T-helper 17 cell (primary cell): ENCODE data around the gene RASAL3. TPM values are rescaled to one million over a fixed set of nuclear protein-coding genes. Genes with fewer than 3 reads are reported as not detected.

Experiments used
- ATAC-seq: fragments of 150-1000 bp; cut with Tn5 transposase; 2 replicates; pipeline ENCODE4 v1.10.0; 2021; ENCODE audit warnings: mild to moderate bottlenecking, moderate library complexity
- DNase-seq, 3 donors: peaks; one replicate each; pipeline versions ENCODE4 v3.0.0 to v3.0.0-alpha.2; 2020 to 2021
- H3K9me3 ChIP-seq: one replicate; pipeline ENCODE4 v1.7.0; 2013; ENCODE audit warnings: low read length, mild to moderate bottlenecking; ENCODE audit not compliant: control insufficient read depth, poor library complexity, severe bottlenecking
- H3K27ac Mint-ChIP-seq: one replicate; pipeline ENCODE4 v1.8.0; 2022; ENCODE audit warnings: mild to moderate bottlenecking, moderate library complexity, mixed read lengths
- H3K27me3 Mint-ChIP-seq: one replicate; pipeline ENCODE4 v1.8.0; 2022; ENCODE audit warnings: mixed read lengths
- H3K36me3 Mint-ChIP-seq: one replicate; pipeline ENCODE4 v1.8.0; 2022; ENCODE audit warnings: low read depth, mixed read lengths
- H3K4me1 Mint-ChIP-seq: one replicate; pipeline ENCODE4 v1.8.0; 2022; ENCODE audit warnings: mild to moderate bottlenecking, mixed read lengths
- H3K4me3 Mint-ChIP-seq: one replicate; pipeline ENCODE4 v1.8.0; 2022; ENCODE audit warnings: mild to moderate bottlenecking, moderate library complexity, mixed read lengths
- total RNA-seq, 4 donors: library from RNA in 2 of 4; stranded (reverse) in 2 of 4; gene quantifications; one replicate each; pipeline ENCODE4 v1.2.3 and lab custom pipeline; 2022 to 2026

The RASAL3 gene
- total RNA-seq, 2 donors from 2014 or later: 103 to 121 TPM

DNA sequence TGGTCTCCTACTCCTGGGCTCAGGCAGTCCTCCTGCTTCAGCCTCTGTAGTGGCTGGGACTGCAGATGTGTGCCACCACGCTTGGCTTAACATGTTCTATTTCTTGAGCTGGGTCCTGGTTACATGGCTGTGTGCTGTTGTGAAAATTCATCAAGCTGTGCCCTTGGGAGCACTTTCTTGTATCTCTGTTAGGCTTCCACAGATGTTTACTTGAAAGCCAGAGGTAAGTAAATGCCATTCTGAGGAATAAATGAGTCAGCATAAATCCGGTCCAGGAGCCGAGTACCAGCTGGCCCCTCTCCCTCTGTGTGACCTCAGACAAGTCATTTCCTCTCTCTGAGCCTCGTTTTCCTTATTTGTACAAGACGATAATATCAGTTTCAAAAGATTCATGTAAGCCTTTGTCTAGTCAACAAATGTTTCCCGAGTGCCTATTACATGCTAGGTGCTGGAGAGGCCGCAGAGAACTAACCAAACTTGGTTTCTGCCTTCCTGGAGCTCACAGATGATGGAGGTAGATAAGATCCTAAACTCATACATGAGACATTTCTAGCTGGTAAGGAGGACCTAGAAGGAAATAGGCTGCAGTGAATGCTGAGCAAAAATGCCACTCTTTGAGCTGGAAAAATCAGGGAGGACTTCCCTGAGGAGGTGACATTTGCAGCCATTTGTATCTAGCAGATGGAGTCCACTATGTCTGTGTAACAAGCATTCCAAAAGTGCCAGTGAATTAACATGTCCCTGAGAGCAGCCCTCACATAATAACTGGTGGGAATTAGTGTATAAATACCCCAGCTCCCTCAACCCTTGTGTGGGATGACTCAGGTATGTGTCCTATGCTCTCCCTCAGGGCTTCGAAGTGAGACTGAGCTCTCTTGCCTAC is 2.7 kb upstream of the RASAL3 start:
- H3K27ac Mint-ChIP-seq: peak overlapping the region; percentile 94

DNA sequence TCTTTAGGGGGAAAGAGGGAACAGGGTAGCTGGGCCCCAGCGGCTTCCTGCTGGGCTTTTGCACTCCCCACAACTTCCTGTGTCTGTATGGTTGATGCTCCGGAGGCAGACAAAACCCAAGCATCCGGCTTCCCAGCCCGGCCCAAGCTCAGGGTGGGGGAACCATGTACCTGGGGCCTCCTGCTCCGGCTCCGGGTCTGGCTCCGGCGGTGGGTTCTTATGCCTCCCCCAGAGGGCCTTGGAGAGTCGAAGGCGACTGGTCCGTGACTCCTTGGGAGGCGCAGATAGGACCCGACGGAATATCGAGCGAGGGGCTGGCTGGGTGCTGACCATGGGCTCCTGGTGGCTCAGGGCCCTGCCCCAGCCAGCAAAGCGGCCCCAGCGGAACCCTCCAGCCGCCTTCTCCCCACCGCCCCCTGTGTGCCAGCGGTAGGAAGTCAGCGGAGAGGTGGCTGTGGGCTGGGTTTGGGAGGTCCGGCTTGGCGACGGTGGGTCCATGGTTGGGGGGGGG is 428 bp downstream of the RASAL3 start:
- H3K4me1 Mint-ChIP-seq: peaks cover 44% of the 10 kb centered on the region
- peak overlapping the region; percentile 96 for H3K27ac Mint-ChIP-seq
- no peaks in the 10 kb centered on the region for H3K27me3 Mint-ChIP-seq
- H3K9me3 ChIP-seq: no peaks in the 10 kb centered on the region
- DNase-seq (peak; percentile 57 to 72 (median 70)), ATAC-seq (peak; percentile 83)
- peak overlapping the region; percentile 91 for H3K4me3 Mint-ChIP-seq
- H3K36me3 Mint-ChIP-seq: no peaks in the 10 kb centered on the region

More for the DNA sequence above, 2.7 kb upstream of the RASAL3 start:
- Mint-ChIP-seq H3K36me3 (no peaks in the 10 kb centered on the region), H3K4me3 (peak overlapping the region; percentile 81), H3K4me1 (peaks cover 48% of the 10 kb centered on the region), H3K27me3 (no peaks in the 10 kb centered on the region)
- H3K9me3 ChIP-seq: no peaks in the 10 kb centered on the region
- ATAC-seq (peak; percentile 56), DNase-seq (peak in 1 of 3 donors; percentile 52)

DNA sequence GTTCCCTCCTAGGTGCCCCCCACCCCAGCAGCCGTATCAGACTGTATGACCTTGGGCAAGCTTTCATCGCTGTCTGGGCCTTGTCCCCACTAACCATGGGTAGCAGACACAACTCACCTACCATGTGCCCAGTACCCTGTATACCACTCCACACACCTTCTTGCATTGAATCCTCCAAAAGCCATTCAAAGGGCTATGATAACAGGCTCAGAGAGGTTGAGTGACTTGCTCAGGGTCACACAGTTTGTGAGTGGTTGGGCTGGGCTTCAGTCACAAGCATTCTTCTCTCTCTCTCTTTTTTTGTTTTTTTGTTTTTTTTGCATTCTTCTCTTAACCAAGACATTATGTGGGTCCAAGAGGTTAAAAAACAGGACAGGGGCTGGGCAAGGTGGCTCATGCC is 2.6 kb downstream of the RASAL3 start:
- Mint-ChIP-seq H3K4me3 (peak overlapping the region; percentile 91), H3K36me3 (no peaks in the 10 kb centered on the region), H3K4me1 (peaks cover 28% of the 10 kb centered on the region), H3K27me3 (no peaks in the 10 kb centered on the region), H3K27ac (peak overlapping the region; percentile 96)
- no peaks in the 10 kb centered on the region for H3K9me3 ChIP-seq
- DNase-seq: no peak
- ATAC-seq: no peak

DNA sequence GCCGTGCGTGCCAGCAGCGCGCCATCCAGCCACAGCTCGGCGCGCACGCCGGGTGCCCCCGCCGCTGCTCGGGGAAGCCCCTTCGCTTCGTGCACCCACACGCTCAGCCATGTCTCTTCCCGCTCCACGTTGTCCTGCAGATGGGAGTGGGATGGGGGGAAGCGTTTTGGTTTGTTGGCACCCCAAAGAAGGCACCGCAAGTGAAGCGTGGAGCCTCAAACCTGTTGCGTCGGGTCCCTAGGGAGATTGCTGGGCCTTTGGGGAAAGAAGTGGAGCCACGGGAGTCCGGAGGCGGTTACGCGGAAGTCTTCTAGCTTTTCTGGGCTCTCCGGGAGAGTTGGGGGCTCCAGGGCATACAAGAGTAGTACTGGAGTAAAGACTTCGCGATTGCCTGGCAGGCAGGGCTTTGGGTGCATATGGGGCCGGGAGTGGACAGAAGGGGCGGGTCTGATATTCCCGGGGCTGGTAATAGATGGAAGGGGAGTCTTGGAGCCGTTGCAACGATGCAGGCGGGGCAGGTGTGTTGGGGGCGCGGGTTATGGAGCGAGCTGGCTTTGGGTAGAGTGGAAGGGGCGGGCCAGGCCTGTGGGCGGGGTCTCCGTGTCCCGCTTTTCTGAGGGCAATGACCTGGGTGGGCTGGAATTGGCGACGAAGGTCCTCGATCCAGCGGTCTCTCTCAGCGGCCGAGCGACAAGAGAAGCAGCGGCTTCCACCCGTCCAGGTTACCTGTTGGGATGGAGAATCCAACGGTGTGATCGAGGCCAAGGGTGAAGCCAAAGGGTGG is 6.5 kb downstream of the RASAL3 start:
- H3K9me3 ChIP-seq: no peaks in the 10 kb centered on the region
- Mint-ChIP-seq H3K27ac (peak overlapping the region; percentile 11), H3K36me3 (peaks cover 4% of the 10 kb centered on the region), H3K27me3 (no peaks in the 10 kb centered on the region), H3K4me3 (no peak overlapping the region), H3K4me1 (peaks cover 24% of the 10 kb centered on the region)
- ATAC-seq (no peak), DNase-seq (no peak)

DNA sequence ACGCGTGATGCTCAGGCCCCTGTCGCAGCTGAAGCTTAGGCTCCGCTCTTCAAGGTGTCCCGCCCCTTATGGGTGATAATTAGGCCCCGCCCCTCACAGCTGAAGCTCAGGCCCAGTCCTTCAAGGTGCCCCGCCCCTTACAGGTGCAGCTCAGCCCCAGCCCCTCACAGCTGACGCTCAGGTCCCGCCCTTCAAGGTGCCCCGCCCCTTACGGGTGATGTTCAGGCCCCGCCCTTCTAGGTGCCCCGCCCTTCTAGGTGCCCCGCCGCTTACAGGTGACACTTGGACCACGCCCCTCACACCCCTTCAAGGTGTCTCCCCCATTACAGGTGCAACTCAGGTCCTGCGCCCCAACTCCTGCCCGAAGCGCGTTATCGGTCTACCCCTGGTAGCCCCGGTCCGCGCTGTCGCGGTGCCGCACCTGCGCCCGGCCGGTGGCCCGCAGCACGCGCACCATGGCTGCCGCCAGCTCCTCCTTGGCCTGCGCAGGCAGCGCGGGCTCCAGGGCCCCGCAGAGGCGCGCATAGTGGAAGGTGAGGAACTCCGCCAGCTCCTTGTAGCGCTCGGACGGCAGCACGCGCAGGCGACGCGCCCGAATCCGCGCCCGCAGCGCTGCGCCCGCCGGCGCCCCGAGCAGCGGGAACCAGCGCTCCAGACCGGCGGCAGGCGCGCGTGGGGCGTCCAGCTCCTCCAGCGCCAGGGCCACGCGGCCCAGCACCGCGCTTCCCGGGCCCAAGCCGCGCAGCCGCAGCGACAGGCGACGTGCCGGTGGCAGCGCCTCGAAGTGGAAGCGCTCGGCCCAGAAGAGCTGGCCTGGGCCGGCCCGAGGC is 7.3 kb downstream of the RASAL3 start:
- no peaks in the 10 kb centered on the region for H3K27me3 Mint-ChIP-seq
- H3K4me3 Mint-ChIP-seq: no peak overlapping the region
- peaks cover 22% of the 10 kb centered on the region for H3K4me1 Mint-ChIP-seq
- H3K9me3 ChIP-seq: no peaks in the 10 kb centered on the region
- peaks cover 4% of the 10 kb centered on the region for H3K36me3 Mint-ChIP-seq
- no peak overlapping the region for H3K27ac Mint-ChIP-seq
- ATAC-seq (peak; percentile 21), DNase-seq (no peak)

DNA sequence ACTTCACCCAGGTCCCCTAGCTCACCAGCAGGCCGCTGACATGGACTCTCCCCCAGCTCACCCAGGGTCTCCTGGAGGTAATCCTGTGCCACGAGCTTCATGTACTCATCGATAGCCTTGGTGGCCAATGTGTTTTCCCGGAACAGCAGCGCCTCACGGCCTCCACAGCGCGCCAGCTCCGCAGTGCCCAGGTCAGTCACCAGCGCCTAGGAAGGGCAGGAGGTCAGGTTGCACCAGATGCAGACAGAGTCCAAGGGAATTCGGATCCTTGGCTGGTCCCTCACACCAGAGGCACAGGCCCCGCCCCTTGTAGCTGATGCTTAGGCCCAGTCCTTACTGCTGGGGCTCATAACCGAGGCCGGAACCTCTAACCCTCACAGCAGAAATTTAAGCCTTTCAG is 7.9 kb downstream of the RASAL3 start:
- peaks cover 4% of the 10 kb centered on the region for H3K36me3 Mint-ChIP-seq
- ATAC-seq: no peak
- H3K27me3 Mint-ChIP-seq: no peaks in the 10 kb centered on the region
- no peak for DNase-seq
- no peak overlapping the region for H3K4me3 Mint-ChIP-seq
- no peaks in the 10 kb centered on the region for H3K9me3 ChIP-seq
- no peak overlapping the region for H3K27ac Mint-ChIP-seq
- H3K4me1 Mint-ChIP-seq: peaks cover 18% of the 10 kb centered on the region

DNA sequence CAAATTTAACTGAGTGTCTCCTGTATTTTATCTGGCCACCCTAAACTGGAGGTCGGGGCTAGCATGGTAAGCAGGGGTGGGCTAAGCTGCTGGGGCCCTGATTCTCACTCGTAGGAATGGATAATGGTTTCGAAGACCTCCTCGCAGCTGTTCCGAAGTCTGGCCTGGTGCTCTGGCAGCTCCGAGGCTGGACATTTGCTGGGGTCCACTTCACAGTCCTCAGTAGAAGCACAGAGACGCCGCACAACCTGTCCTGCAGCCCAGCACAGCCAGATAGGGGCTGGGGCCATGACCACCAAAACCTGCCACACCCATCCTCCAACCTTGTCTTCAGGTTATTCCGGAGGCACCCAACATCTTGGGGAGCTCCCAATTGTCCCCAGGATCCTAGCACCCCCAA is 8.3 kb downstream of the RASAL3 start:
- no peaks in the 10 kb centered on the region for H3K27me3 Mint-ChIP-seq
- H3K36me3 Mint-ChIP-seq: peaks cover 4% of the 10 kb centered on the region
- no peak overlapping the region for H3K27ac Mint-ChIP-seq
- peaks cover 18% of the 10 kb centered on the region for H3K4me1 Mint-ChIP-seq
- H3K4me3 Mint-ChIP-seq: no peak overlapping the region
- DNase-seq (no peak), ATAC-seq (no peak)
- H3K9me3 ChIP-seq: no peaks in the 10 kb centered on the region

DNA sequence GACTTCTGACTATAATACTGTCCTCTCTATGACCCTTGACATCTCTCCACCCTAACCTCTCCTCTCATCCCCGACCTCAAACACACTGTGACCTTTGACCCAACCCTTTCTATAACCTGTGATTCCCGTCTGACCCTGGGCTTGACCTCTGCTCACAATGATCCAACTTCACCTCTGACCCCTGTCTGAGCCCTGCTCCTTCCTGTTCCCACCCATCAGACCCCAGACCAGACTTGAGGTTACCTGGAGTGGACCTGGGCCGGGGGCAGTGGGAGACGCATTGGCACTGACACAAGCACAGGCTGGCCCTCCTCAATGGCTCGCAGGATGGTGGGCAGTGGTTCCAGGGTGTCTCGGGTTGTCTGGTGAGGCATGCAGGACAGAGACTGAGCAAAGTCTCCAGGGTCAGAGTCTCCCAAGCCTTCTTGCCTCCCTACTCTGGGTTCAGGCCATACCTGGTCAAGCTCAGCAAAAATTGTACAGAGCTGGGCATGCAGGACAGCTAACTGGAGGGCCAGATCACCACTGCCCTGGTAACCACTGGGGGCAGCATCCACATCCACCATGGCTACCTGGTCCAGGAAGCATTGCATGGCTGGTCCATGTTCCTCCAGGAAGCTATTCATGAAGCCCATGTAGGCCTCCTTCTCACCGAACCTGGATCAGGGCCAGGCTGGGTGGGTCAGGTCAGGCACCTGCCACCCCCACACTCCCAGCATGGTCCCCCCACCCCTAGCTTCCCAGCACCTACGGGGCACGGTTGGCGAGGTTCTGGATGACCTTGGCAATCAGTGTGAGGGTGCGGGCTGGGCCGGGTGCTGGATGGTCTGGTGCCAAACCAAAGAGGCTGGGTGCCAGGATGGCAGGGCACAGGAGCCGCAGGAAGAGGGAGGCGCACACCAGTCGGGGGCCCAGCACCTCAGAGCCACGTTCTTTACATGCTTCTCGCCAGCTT is 10.2 kb downstream of the RASAL3 start:
- no peak overlapping the region for H3K4me3 Mint-ChIP-seq
- peaks cover 4% of the 10 kb centered on the region for H3K36me3 Mint-ChIP-seq
- no peaks in the 10 kb centered on the region for H3K9me3 ChIP-seq
- peaks cover 18% of the 10 kb centered on the region for H3K4me1 Mint-ChIP-seq
- DNase-seq (no peak), ATAC-seq (no peak)
- H3K27me3 Mint-ChIP-seq: no peaks in the 10 kb centered on the region
- H3K27ac Mint-ChIP-seq: peak overlapping the region; percentile 37

DNA sequence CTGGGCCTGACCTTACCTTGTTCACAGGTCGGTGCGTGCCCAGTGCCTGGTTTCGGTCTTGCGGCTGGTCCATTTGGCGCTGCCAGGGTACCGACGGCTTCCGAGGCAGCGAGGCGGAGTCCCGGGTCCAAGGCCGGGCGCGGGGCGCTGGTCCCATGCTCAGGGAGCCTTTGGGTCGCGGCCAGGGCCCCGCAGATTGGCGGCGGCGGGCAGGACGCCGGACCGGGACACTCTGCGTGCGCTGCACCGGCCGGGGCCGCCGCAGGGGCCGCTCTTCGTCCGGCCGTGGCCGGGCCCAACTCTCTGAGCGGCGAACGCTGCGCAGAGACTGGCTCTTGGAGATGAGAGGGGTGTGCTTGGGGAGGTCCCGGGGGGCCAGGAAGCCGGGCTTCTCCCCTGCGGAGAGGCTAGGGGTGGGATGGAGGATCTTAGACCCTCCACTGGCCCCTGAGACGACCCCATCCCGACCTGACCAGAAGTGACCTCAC is 11.2 kb downstream of the RASAL3 start:
- DNase-seq: no peak
- Mint-ChIP-seq H3K4me3 (no peak overlapping the region), H3K4me1 (peaks cover 25% of the 10 kb centered on the region), H3K27me3 (no peaks in the 10 kb centered on the region), H3K27ac (no peak overlapping the region), H3K36me3 (peaks cover 4% of the 10 kb centered on the region)
- H3K9me3 ChIP-seq: no peaks in the 10 kb centered on the region
- no peak for ATAC-seq

DNA sequence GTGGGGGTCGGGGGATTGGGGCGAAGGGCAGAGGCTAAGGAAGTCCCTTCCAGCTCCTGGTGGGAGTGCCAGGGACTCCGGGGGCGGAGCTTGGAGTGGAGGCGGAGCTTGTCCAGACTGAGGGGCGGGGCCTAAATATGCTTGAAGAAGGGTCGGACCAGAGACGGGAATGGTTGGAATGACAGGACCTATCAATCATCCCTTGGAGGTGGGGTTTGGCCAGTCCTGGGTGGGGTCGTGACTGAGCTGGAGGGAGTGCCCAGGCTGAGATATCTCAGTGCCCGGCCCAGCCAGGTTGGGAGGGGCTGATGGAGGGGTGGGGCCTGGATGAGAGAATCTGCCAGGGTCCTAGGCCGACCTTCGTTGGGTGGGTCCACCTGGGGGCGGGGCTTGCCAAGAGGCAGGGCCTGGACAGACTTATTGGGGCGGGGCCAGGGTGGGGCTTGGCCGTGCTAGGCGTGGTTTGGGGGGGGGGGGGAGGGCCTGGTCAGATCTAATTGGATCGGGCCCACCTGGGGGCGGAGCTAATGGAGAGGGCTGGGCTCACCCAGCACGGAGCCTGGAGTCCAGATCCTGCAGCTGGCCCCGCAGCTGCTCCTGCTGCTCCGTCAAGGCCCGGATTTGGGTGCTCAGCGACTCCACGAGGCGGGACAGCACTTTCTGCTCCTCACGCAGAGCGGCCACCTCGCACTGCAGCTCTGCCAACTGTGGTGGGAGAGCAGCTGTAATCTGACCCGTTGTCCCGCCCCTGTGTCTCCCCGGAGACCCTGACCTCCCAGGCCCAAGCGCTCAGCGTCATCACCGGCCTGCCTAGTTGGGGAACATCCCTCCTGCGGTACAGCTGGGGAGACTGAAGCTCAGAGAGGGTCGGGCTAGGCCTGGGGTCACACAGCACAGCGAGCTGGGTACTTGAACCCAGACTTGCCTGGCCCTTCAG is 12.0 kb downstream of the RASAL3 start:
- H3K4me1 Mint-ChIP-seq: peaks cover 21% of the 10 kb centered on the region

DNA sequence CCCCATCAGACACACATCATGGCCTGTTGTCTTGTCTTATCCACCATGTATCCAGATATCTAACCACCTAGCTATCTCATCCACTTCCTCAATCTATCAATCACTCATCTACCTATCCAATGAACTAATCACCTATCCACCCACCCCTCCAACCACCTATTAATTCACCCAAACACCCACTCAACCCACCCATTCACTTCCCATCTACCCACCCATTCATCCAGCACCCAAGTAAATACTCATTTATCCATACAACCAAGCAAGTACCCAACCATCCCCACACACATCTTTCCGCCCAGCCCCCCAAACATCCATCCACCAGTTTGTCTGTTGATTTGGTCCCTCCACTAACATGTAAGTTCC is 13.8 kb downstream of the RASAL3 start:
- DNase-seq (no peak), ATAC-seq (no peak)
- Mint-ChIP-seq H3K27ac (peak overlapping the region; percentile 1), H3K4me3 (peak overlapping the region; percentile 56), H3K36me3 (peaks cover 4% of the 10 kb centered on the region), H3K4me1 (peaks cover 24% of the 10 kb centered on the region), H3K27me3 (no peaks in the 10 kb centered on the region)
- H3K9me3 ChIP-seq: no peaks in the 10 kb centered on the region

More for the DNA sequence above, 12.0 kb downstream of the RASAL3 start:
- no peaks in the 10 kb centered on the region for H3K9me3 ChIP-seq
- DNase-seq (no peak), ATAC-seq (no peak)
- Mint-ChIP-seq H3K27ac (no peak overlapping the region), H3K27me3 (no peaks in the 10 kb centered on the region), H3K36me3 (peaks cover 4% of the 10 kb centered on the region), H3K4me3 (no peak overlapping the region)
